ENCODE results near the gene PDE11A. TPM values are rescaled to one million over a fixed set of nuclear protein-coding genes. Genes with fewer than 3 reads are reported as not detected.

Gene PDE11A
- total and polyA plus RNA-seq, 2 of the 8 experiments (the other 6 are each of a cell fraction or from before 2014, with no cell fraction given), result 0.19 to 0.23 TPM

DNA sequence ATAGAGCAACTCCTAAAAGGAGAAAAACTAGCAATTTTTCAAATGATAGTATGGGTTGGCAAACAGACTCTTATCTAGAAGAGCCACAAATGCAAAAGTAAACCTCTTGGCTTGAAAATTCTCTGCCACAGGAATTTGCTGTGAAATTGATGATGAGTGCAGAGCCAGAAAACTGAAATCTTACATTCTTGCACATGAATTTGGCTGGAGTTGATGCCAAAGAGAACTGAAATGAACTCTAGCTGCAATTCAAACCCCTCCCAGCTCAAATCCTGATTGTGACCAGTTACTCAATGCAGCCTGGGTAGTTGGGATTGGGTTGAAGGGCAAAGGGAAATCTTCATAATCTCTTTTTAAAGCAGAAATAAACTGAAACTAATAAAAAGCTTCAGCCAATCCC, 266.6 kb downstream of the PDE11A start:
- Histone ChIP-seq H3K23me2 (ENCODE audit: low read depth, low read length) (no peaks in the 10 kb centered on the region), H3K27ac (ENCODE audit: low read depth, low read length) (no peak overlapping the region), H2BK20ac (ENCODE audit: low read length) (no peak overlapping the region), H3K4me1 (replicated peaks in 1 of 4; ENCODE audit: control insufficient read depth in 3 of 4, insufficient read depth in 4 of 4, low read length in 3 of 4) (no peaks in the 10 kb centered on the region), H3K4me2 (ENCODE audit: insufficient read depth in 1 of 2, low read depth in 2 of 2, low read length in 2 of 2) (no peak overlapping the region), H2BK5ac (ENCODE audit: low read depth, low read length) (no peak overlapping the region), H2BK15ac (ENCODE audit: low read length) (no peak overlapping the region), H2BK12ac (ENCODE audit: low read depth, low read length) (no peak overlapping the region), H3K18ac (ENCODE audit: extremely low read depth, low read length) (no peak overlapping the region), H3K14ac (ENCODE audit: insufficient read length) (no peak overlapping the region), H3K9ac (replicated peaks in 1 of 4; ENCODE audit: extremely low read depth in 1 of 4, low read depth in 3 of 4, low read length in 3 of 4) (no peak overlapping the region), H4K8ac (ENCODE audit: extremely low read depth, insufficient read depth, low read length) (no peak overlapping the region), H3K79me2 (ENCODE audit: control insufficient read depth in 1 of 2, insufficient read depth in 2 of 2, low read length in 2 of 2) (no peaks in the 10 kb centered on the region), H3K23ac (ENCODE audit: insufficient read length) (no peak overlapping the region), H2AK5ac (ENCODE audit: low read depth, low read length) (no peak overlapping the region), H3K79me1 (ENCODE audit: low read depth, low read length) (no peaks in the 10 kb centered on the region), H3K4ac (replicated peaks; ENCODE audit: insufficient read length, low read depth, low read length) (no peak overlapping the region), H3K56ac (replicated peaks; ENCODE audit: insufficient read length, low read depth, low read length) (no peak overlapping the region), H2AFZ (ENCODE audit: low read length) (no peak overlapping the region), H4K91ac (replicated peaks; ENCODE audit: insufficient read length, low read length) (no peak overlapping the region), H2BK120ac (replicated peaks; ENCODE audit: low read depth, low read length) (no peak overlapping the region), H3K4me3 (ENCODE audit: extremely low read depth in 1 of 4, insufficient read depth in 2 of 4, low read depth in 3 of 4, low read length in 4 of 4) (no peak overlapping the region), H3K27me3 (replicated peaks in 1 of 4; ENCODE audit: control insufficient read depth in 3 of 4, extremely low read depth in 1 of 4, insufficient read depth in 3 of 4, low read length in 3 of 4) (no peaks in the 10 kb centered on the region), H4K20me1 (replicated peaks in 1 of 2; ENCODE audit: control insufficient read depth in 1 of 2, insufficient read depth in 2 of 2, low read length in 2 of 2) (no peaks in the 10 kb centered on the region), H3K9me3 (ENCODE audit: insufficient read depth in 2 of 2, low read depth in 1 of 2, low read length in 1 of 2) (peaks cover 0 to 4% of the 10 kb centered on the region in 2 experiments; a peak in 1 of 4 replicates), H3K36me3 (ENCODE audit: control insufficient read depth in 2 of 4, insufficient read depth in 4 of 4, low read length in 3 of 4) (no peaks in the 10 kb centered on the region), H4K5ac (ENCODE audit: insufficient read length, low read depth, low read length) (no peak overlapping the region)
- DNase-seq (ENCODE audit: low read depth in 1 of 2, low spot score in 2 of 2) (no peak), FAIRE-seq (no peak)
- ChIA-PET CTCF (ENCODE audit: partially characterized antibody) (interaction anchor here (0.7 kb wide), 1 partner anchor 32 kb away, joined by 3 read pairs; no protein-coding TSS in a partner anchor), POLR2A (ENCODE audit: partially characterized antibody) (no interaction called here)
- no peak for TF ChIP-seq TAF7 (optimal IDR thresholded peaks at IDR 0.05; ENCODE audit: borderline replicate concordance, low read depth, low read length)
- no peak for TF ChIP-seq POU5F1 (IDR thresholded peaks at IDR 0.05; ENCODE audit: low read depth, low read length)
- TF ChIP-seq HDAC2 (IDR thresholded peaks at IDR 0.05; ENCODE audit: borderline replicate concordance in 1 of 2, low read depth in 2 of 2, low read length in 2 of 2), result no peak
- TF ChIP-seq, protein P1, sequence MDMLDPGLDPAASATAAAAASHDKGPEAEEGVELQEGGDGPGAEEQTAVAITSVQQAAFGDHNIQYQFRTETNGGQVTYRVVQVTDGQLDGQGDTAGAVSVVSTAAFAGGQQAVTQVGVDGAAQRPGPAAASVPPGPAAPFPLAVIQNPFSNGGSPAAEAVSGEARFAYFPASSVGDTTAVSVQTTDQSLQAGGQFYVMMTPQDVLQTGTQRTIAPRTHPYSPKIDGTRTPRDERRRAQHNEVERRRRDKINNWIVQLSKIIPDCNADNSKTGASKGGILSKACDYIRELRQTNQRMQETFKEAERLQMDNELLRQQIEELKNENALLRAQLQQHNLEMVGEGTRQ (IDR thresholded peaks at IDR 0.05; ENCODE audit: low read length), result no peak
- TF ChIP-seq, protein P2, sequence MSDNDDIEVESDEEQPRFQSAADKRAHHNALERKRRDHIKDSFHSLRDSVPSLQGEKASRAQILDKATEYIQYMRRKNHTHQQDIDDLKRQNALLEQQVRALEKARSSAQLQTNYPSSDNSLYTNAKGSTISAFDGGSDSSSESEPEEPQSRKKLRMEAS (IDR thresholded peaks at IDR 0.05), result no peak
- no peak for TF ChIP-seq BRCA1 (IDR thresholded peaks at IDR 0.05; ENCODE audit: low read depth, low read length)
- no peak for TF ChIP-seq RNF2 (IDR thresholded peaks at IDR 0.05; ENCODE audit: borderline replicate concordance, low read depth, low read length, missing control alignments, poor library complexity, severe bottlenecking)
- TF ChIP-seq CBX8 (IDR thresholded peaks at IDR 0.05; ENCODE audit: borderline replicate concordance, low read depth, low read length), result no peak
- TF ChIP-seq TBP (IDR thresholded peaks at IDR 0.05; ENCODE audit: low read depth, low read length), result no peak
- no peak for TF ChIP-seq RAD21 (IDR thresholded peaks at IDR 0.05 in 1 of 2, conservative IDR thresholded peaks at IDR 0.05 in 1 of 2; ENCODE audit: low read depth in 2 of 2, low read length in 2 of 2)
- no peak for TF ChIP-seq GABPA (IDR thresholded peaks at IDR 0.05; ENCODE audit: borderline replicate concordance, insufficient read depth, low read length)
- TF ChIP-seq NANOG (IDR thresholded peaks at IDR 0.05; ENCODE audit: insufficient read depth, low read depth, low read length, poor library complexity, severe bottlenecking), result no peak

Data from H1 (cell line).